Ectodermal cell (in vitro differentiated cells): ENCODE measurements around the gene ABTB2.
"Not testable (repeated sequence)": the region's sequence is repeated elsewhere in the genome, so short reads cannot be mapped to it uniquely, and the experiment has no call there.

ENCODE experiments used
- H3K27ac ChIP-seq: 2 replicates; pipeline ENCODE4 v1.7.0; 2013; ENCODE audit warnings: mild to moderate bottlenecking, low read depth, low read length; ENCODE audit not compliant: insufficient read depth, poor library complexity, severe bottlenecking
- H3K27me3 ChIP-seq: 2 replicates; pipeline ENCODE4 v1.7.0; 2013; ENCODE audit warnings: mild to moderate bottlenecking, low read length; ENCODE audit not compliant: insufficient read depth, control insufficient read depth, poor library complexity, severe bottlenecking
- H3K36me3 ChIP-seq: one replicate; pipeline ENCODE4 v1.7.0; 2013; ENCODE audit warnings: low read length; ENCODE audit not compliant: control insufficient read depth, insufficient read depth
- H3K4me1 ChIP-seq: one replicate; pipeline ENCODE4 v1.7.0; 2013; ENCODE audit warnings: low read length; ENCODE audit not compliant: control insufficient read depth, insufficient read depth
- H3K4me3 ChIP-seq: 2 replicates; pipeline ENCODE4 v1.7.0; 2013; ENCODE audit warnings: low read depth, low read length, control low read depth; ENCODE audit not compliant: insufficient read depth
- H3K9me3 ChIP-seq: 2 replicates; pipeline ENCODE4 v1.7.0; 2013; ENCODE audit warnings: mild to moderate bottlenecking, low read length, moderate library complexity; ENCODE audit not compliant: control insufficient read depth
- WGBS, 2 experiments: methylation state at CpG; one replicate each; pipeline ENCODE4 v1.1.7; 2013; ENCODE audit warnings: missing lambda C conversion rate in 2 of 2; 5-methylcytosine and 5-hydroxymethylcytosine counted together

The ABTB2 gene

DNA sequence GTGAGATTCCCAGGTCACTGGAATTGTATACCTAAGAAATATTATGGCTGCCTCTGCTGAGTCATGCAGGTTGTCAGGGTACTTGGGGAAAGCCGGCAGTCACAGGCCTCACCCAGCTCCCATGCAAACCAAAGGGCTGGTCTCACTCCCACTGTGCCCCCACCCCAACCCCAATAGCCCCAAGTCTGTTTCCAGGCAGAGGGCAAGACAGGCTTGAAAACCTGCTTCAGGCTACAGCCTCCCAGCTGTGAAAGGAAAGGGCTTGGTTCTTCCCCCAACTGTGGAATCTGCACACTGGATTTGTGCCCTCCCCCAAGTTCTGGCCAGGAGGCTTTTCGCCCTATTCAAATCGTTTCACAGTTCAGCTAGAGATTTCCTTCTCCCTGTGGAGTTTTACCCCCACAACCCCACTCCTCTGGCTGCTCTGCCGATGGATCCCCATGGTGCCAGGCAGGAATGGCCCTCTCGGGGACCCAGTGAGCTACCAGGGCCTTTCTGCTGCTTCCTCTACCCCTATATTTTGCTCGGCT lies 37.0 kb upstream of the ABTB2 start:
- Histone ChIP-seq H3K9me3 (no peaks in the 10 kb centered on the region), H3K27me3 (no peaks in the 10 kb centered on the region), H3K36me3 (no peaks in the 10 kb centered on the region), H3K27ac (no peak overlapping the region), H3K4me1 (no peaks in the 10 kb centered on the region), H3K4me3 (no peak overlapping the region)
- 76 to 79% methylated on average over 5 to 6 of the region's 6 CpGs for WGBS, 2 experiments

DNA sequence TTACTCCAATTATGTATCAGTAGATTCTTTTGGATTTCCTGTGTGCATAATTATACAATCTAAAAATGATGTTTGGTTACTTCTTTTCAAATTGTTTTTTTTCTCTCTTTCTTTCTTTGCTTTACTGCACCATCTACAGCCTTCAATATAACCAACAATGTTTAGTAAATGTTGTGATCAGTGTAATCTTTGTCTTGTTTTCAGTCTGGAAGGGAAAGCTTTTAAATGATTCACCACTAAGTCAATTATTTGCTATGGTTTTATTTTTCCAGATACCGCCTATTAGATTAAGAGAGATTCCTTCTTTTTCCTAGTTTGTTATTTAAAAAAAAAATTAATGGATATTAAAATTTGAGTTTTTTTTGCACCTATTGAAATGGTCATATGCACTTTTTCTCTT lies 29.8 kb upstream of the ABTB2 start:
- H3K36me3 ChIP-seq, result no peaks in the 10 kb centered on the region
- WGBS, 2 experiments, result no CpG with 5 or more reads among the region's 1 CpG

GRCh38 chr11:34386356-34386755 lies 28.5 kb upstream of the ABTB2 start:
- not testable (repeated sequence) for H3K9me3 ChIP-seq, H3K4me3 ChIP-seq, H3K27ac ChIP-seq, H3K36me3 ChIP-seq, H3K4me1 ChIP-seq, H3K27me3 ChIP-seq
- 87 to 94% methylated on average over 1 to 2 of the region's 2 CpGs for WGBS, 2 experiments

More for the DNA sequence above, 29.8 kb upstream of the ABTB2 start:
- no peaks in the 10 kb centered on the region for H3K4me1 ChIP-seq
- no peak overlapping the region for H3K4me3 ChIP-seq
- H3K27me3 ChIP-seq, result no peaks in the 10 kb centered on the region
- no peaks in the 10 kb centered on the region for H3K9me3 ChIP-seq
- H3K27ac ChIP-seq, result no peak overlapping the region

GRCh38 chr11:34382532-34383276 lies 24.9 kb upstream of the ABTB2 start:
- no peaks in the 10 kb centered on the region for H3K4me1 ChIP-seq
- whole genome bisulfite sequencing, 2 experiments, result 89 to 94% methylated on average over 3 to 5 of the region's 5 CpGs
- no peaks in the 10 kb centered on the region for H3K27me3 ChIP-seq
- H3K9me3 ChIP-seq, result no peaks in the 10 kb centered on the region
- no peaks in the 10 kb centered on the region for H3K36me3 ChIP-seq
- no peak overlapping the region for H3K27ac ChIP-seq
- H3K4me3 ChIP-seq, result no peak overlapping the region

- WGBS, 2 experiments, result 95% methylated on average over 1 of the region's 1 CpG
- Histone ChIP-seq H3K27me3 (no peaks in the 10 kb centered on the region), H3K4me1 (no peaks in the 10 kb centered on the region), H3K4me3 (no peak overlapping the region), H3K36me3 (no peaks in the 10 kb centered on the region), H3K9me3 (peaks cover 5% of the 10 kb centered on the region), H3K27ac (no peak overlapping the region)
Measured at GRCh38 chr11:34381775-34382174, 24.0 kb upstream of the ABTB2 start.

- peaks cover 5% of the 10 kb centered on the region for H3K9me3 ChIP-seq
- no peaks in the 10 kb centered on the region for H3K4me1 ChIP-seq
- H3K27me3 ChIP-seq, result no peaks in the 10 kb centered on the region
- WGBS, 2 experiments, result 85% methylated on average over 2 of the region's 2 CpGs; no CpG with 5 or more reads in 1 of the 2 experiments
- no peaks in the 10 kb centered on the region for H3K36me3 ChIP-seq
- no peak overlapping the region for H3K4me3 ChIP-seq
- H3K27ac ChIP-seq, result no peak overlapping the region
Measured at GRCh38 chr11:34380696-34381095, 22.9 kb upstream of the ABTB2 start.

DNA sequence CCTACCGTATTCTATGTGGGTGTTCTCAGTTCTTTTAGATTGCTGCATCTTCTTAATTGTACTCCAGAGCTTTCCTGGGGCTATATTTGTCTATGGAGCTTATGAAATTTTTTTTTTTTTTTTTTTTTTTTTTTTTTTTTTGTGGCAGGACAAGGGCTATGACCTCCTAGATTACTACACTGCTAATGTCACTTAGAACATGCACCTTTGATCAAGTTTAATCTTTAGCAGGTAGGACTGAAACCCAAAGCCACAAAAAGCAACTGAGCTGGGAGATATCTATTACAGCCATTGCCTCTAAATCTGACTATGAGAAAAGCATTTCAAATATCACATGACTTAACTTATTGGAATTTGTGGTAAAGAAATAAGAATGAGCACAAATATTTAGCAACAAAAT lies 21.7 kb upstream of the ABTB2 start:
- peaks cover 5% of the 10 kb centered on the region for H3K9me3 ChIP-seq
- no peaks in the 10 kb centered on the region for H3K36me3 ChIP-seq
- H3K27me3 ChIP-seq, result no peaks in the 10 kb centered on the region
- no peaks in the 10 kb centered on the region for H3K4me1 ChIP-seq
- H3K4me3 ChIP-seq, result no peak overlapping the region
- no peak overlapping the region for H3K27ac ChIP-seq
- 78 to 82% methylated on average over 1 of the region's 1 CpG for WGBS, 2 experiments

DNA sequence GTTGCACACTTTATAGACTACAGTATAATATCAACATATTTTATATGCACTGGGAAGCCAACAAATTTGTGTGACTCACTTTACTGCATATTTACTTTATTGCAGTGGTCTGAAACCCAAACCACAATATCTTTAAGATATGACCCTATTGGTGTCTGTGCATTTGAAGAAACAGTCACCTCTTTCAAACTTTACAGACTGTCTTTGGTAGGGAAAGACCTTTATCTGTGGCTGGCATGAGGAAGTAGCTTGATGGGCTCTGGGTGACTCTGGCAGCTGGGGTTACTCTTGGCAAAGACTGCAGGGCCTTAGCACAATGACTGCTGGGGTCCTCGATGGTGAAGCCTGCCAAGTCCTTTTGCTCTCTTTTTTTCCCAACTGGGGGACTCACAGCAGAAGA lies 21.3 kb upstream of the ABTB2 start:
- WGBS, 2 experiments, result 76 to 82% methylated on average over 1 of the region's 1 CpG
- Histone ChIP-seq H3K27me3 (no peaks in the 10 kb centered on the region), H3K27ac (no peak overlapping the region), H3K4me3 (no peak overlapping the region), H3K9me3 (peaks cover 5% of the 10 kb centered on the region), H3K4me1 (no peaks in the 10 kb centered on the region), H3K36me3 (no peaks in the 10 kb centered on the region)

- Histone ChIP-seq H3K9me3 (peaks cover 5% of the 10 kb centered on the region), H3K36me3 (no peaks in the 10 kb centered on the region), H3K27me3 (no peaks in the 10 kb centered on the region), H3K27ac (no peak overlapping the region), H3K4me3 (no peak overlapping the region), H3K4me1 (no peaks in the 10 kb centered on the region)
- no CpG with 5 or more reads among the region's 1 CpG for WGBS, 2 experiments
Measured at GRCh38 chr11:34373727-34374126, 15.9 kb upstream of the ABTB2 start.

DNA sequence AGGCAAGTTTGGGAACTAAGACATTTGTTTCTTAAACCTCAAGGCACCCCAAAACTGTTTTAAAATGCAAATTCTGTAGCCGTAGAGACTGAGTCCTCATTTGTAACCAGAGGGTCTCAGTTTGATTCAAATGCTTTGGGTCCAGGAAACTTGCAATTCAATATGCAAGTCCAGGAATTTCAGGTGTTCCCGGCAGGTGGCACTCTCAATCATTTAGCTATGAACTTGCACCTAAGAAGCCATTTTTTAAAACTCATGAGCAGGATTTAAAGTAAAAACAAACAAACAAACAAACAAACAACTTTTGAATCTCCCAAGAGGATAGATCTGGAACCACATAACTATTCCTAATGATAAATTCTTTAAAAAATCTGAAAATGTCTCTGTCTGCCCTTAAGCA lies 8.7 kb upstream of the ABTB2 start:
- no peaks in the 10 kb centered on the region for H3K27me3 ChIP-seq
- 72 to 85% methylated on average over 2 of the region's 2 CpGs for WGBS, 2 experiments
- no peak overlapping the region for H3K4me3 ChIP-seq
- no peaks in the 10 kb centered on the region for H3K36me3 ChIP-seq
- no peak overlapping the region for H3K27ac ChIP-seq
- H3K9me3 ChIP-seq, result no peaks in the 10 kb centered on the region
- H3K4me1 ChIP-seq, result no peaks in the 10 kb centered on the region
